Naive thymus-derived CD4-positive, alpha-beta T cell (primary cell): ENCODE data around the gene TRIM63. TPM values are rescaled to one million over a fixed set of nuclear protein-coding genes. Genes with fewer than 3 reads are reported as not detected.

Source experiments
- ATAC-seq: fragments of 150-1000 bp; cut with Tn5 transposase; 2 replicates; pipeline ENCODE4 v1.10.0; 2021; ENCODE audit warnings: mild to moderate bottlenecking, moderate library complexity
- CTCF ChIA-PET: fragments of 350-600 bp; sonication (Branson Sonifier 250); formaldehyde crosslinking; loops from one replicate; lab custom pipeline; 2021; ENCODE audit warnings: antibody characterized with exemption; lab: Charles Lee
- POLR2A ChIA-PET: fragments of 350-600 bp; sonication (Branson Sonifier 250); formaldehyde crosslinking; loops from one replicate; lab custom pipeline; 2021; ENCODE audit warnings: antibody characterized with exemption, inconsistent platforms; lab: Charles Lee
- DNase-seq, 9 donors: peaks; one replicate each; pipeline versions ENCODE4 v3.0.0 to v3.0.0-alpha.2; 2020 to 2022; ENCODE audit warnings: mixed read lengths in 1 of 9
- H3K27ac ChIP-seq: one replicate; pipeline ENCODE4 v1.7.0; 2013; ENCODE audit warnings: mild to moderate bottlenecking, low read depth, low read length, moderate library complexity
- H3K27me3 ChIP-seq, 2 donors: one replicate each; pipeline ENCODE4 v1.7.0; 2013; ENCODE audit warnings: low read length in 2 of 2, mild to moderate bottlenecking in 2 of 2, moderate library complexity in 2 of 2; ENCODE audit not compliant: control insufficient read depth in 2 of 2, insufficient read depth in 2 of 2
- H3K36me3 ChIP-seq, 3 experiments: 1 replicate in 2 of 3; 2 replicates in 1 of 3; pipeline ENCODE4 v1.7.0; 2013; ENCODE audit warnings: low read length in 3 of 3, mild to moderate bottlenecking in 3 of 3, moderate library complexity in 1 of 3; ENCODE audit not compliant: insufficient read depth in 3 of 3, control insufficient read depth in 2 of 3
- H3K4me1 ChIP-seq, 2 donors: one replicate each; pipeline ENCODE4 v1.7.0; 2013; ENCODE audit warnings: low read length in 2 of 2, mild to moderate bottlenecking in 2 of 2, moderate library complexity in 1 of 2; ENCODE audit not compliant: control insufficient read depth in 2 of 2, insufficient read depth in 2 of 2
- H3K4me3 ChIP-seq: 2 replicates; pipeline ENCODE4 v1.7.0; 2013; ENCODE audit warnings: mild to moderate bottlenecking, low read length
- H3K9me3 ChIP-seq, 3 experiments: 1 replicate in 2 of 3; 2 replicates in 1 of 3; pipeline ENCODE4 v1.7.0; 2013; ENCODE audit warnings: low read length in 3 of 3; ENCODE audit not compliant: control insufficient read depth in 2 of 3
- H3K27ac Mint-ChIP-seq, 9 donors: one replicate each; pipeline ENCODE4 v1.8.0; 2020 to 2022; ENCODE audit warnings: mixed read lengths in 9 of 9, mild to moderate bottlenecking in 8 of 9, moderate library complexity in 5 of 9, inconsistent platforms in 2 of 9
- H3K27me3 Mint-ChIP-seq, 5 donors: one replicate each; pipeline ENCODE4 v1.8.0; 2021 to 2022; ENCODE audit warnings: mixed read lengths in 5 of 5, mild to moderate bottlenecking in 1 of 5
- H3K36me3 Mint-ChIP-seq, 5 donors: one replicate each; pipeline ENCODE4 v1.8.0; 2020 to 2022; ENCODE audit warnings: mixed read lengths in 5 of 5, mild to moderate bottlenecking in 3 of 5, inconsistent platforms in 1 of 5
- H3K4me1 Mint-ChIP-seq, 7 donors: one replicate each; pipeline ENCODE4 v1.8.0; 2020 to 2022; ENCODE audit warnings: mixed read lengths in 7 of 7, mild to moderate bottlenecking in 3 of 7, inconsistent platforms in 1 of 7
- H3K4me3 Mint-ChIP-seq, 10 donors: one replicate each; pipeline ENCODE4 v1.8.0; 2020 to 2022; ENCODE audit warnings: mild to moderate bottlenecking in 10 of 10, mixed read lengths in 10 of 10, moderate library complexity in 6 of 10, inconsistent platforms in 2 of 10
- H3K9me3 Mint-ChIP-seq, 11 donors: one replicate each; pipeline ENCODE4 v1.8.0; 2020 to 2022; ENCODE audit warnings: mixed read lengths in 11 of 11, mild to moderate bottlenecking in 4 of 11, inconsistent platforms in 1 of 11, moderate library complexity in 1 of 11
- intact Hi-C, 2 donors: fragments of 100-400 bp; cut with micrococcal nuclease; formaldehyde crosslinking; loops; one replicate each; pipeline ENCODE4 v1.15.1; 2023
- polyA plus RNA-seq, 2 donors: library from polyadenylated mRNA; unstranded; fragments of 300-500 nt; fragmentation: Illumina TruSeq; gene quantifications; one replicate each; pipeline ENCODE4 v1.2.3, GENCODE V29; 2021
- total RNA-seq, 6 experiments: library from RNA in 5 of 6; stranded (reverse) in 5 of 6; gene quantifications; 1 replicate in 5 of 6; 2 replicates in 1 of 6; pipeline ENCODE4 v1.2.3 and lab custom pipeline; 2021 to 2026

Gene TRIM63
- total and polyA plus RNA-seq, 7 experiments from 2014 or later = not detected

- ATAC-seq (no peak), DNase-seq (no peak)
- H3K9me3 ChIP-seq = no peaks in the 10 kb centered on the region
- H3K36me3 ChIP-seq = no peaks in the 10 kb centered on the region
- peaks cover 6 to 11% (median 8%) of the 10 kb centered on the region in 7 donors for H3K4me1 Mint-ChIP-seq
- intact Hi-C loops = no loop called here
- POLR2A ChIA-PET = interaction anchor here (0.6 to 11.0 kb wide), 3 partner anchors 102 to 1340 kb away, joined by 3 to 226 read pairs (median 4); partner anchors contain the start of gene STMN1
- H3K4me3 Mint-ChIP-seq = no peak overlapping the region
- peaks cover 0 to 11% (median 0%) of the 10 kb centered on the region in 5 donors for H3K27me3 Mint-ChIP-seq
- H3K4me3 ChIP-seq = no peak overlapping the region
- peaks cover 0 to 4% (median 0%) of the 10 kb centered on the region in 11 donors for H3K9me3 Mint-ChIP-seq
- peaks cover 0 to 4% of the 10 kb centered on the region in 2 donors for H3K4me1 ChIP-seq
- no peak overlapping the region for H3K27ac Mint-ChIP-seq
- no peak overlapping the region for H3K27ac ChIP-seq
- H3K27me3 ChIP-seq = no peaks in the 10 kb centered on the region
- CTCF ChIA-PET = interaction anchor here (0.5 to 13.0 kb wide), 2 partner anchors 43 to 105 kb away, joined by 3 to 361 read pairs; partner anchors contain the start of gene STMN1
- no peaks in the 10 kb centered on the region for H3K36me3 Mint-ChIP-seq
Measured at GRCh38 chr1:26003262-26003661, 64.2 kb downstream of the TRIM63 start.

Other genes with a start within 250 kb of the TRIM63 start
- 10 to 100 TPM; 39.6 to 60.2 (median 42.3) TPM for gene MTFR1L, start 247.7 kb downstream of the TRIM63 start, total RNA-seq
- 10 to 100 TPM; 42.4 to 51.2 TPM for gene MTFR1L, start 247.7 kb downstream of the TRIM63 start, polyA plus RNA-seq
- gene AUNIP, start 208.2 kb downstream of the TRIM63 start, total RNA-seq = 1 to 10 TPM in 1 of 5 experiments, under 1 TPM in 1, not detected in 3; 0.83 to 4.3 TPM
- not detected for gene AUNIP, start 208.2 kb downstream of the TRIM63 start, polyA plus RNA-seq
- gene PAQR7, start 191.9 kb downstream of the TRIM63 start, total RNA-seq = 1 to 10 TPM; 3.4 to 6.0 (median 4.0) TPM
- gene PAQR7, start 191.9 kb downstream of the TRIM63 start, polyA plus RNA-seq = under 1 TPM; 0.21 to 0.51 TPM
- 100 to 1,000 TPM in 1 of 5 experiments, 10 to 100 TPM in 4; 29.3 to 347 (median 75.3) TPM for gene STMN1, start 161.2 kb downstream of the TRIM63 start, total RNA-seq
- gene STMN1, start 161.2 kb downstream of the TRIM63 start, polyA plus RNA-seq = 100 to 1,000 TPM; 247 to 289 TPM
- 10 to 100 TPM; 11.4 to 36.0 (median 12.7) TPM for gene PAFAH2, start 69.6 kb downstream of the TRIM63 start, total RNA-seq
- 10 to 100 TPM; 19.5 to 23.7 TPM for gene PAFAH2, start 69.6 kb downstream of the TRIM63 start, polyA plus RNA-seq
- gene EXTL1, start 45.9 kb downstream of the TRIM63 start, total RNA-seq = under 1 TPM in 2 of 5 experiments, not detected in 3; 0.14 to 0.32 TPM
- gene EXTL1, start 45.9 kb downstream of the TRIM63 start, polyA plus RNA-seq = not detected
- not detected for gene SLC30A2, start 21.5 kb downstream of the TRIM63 start, total RNA-seq
- gene SLC30A2, start 21.5 kb downstream of the TRIM63 start, polyA plus RNA-seq = not detected
- gene PDIK1L, start 44.2 kb upstream of the TRIM63 start, total RNA-seq = 10 to 100 TPM in 4 of 5 experiments, 1 to 10 TPM in 1; 9.1 to 29.6 (median 20.3) TPM
- 1 to 10 TPM; 4.7 to 7.4 TPM for gene PDIK1L, start 44.2 kb upstream of the TRIM63 start, polyA plus RNA-seq
- not detected for gene FAM110D, start 91.4 kb upstream of the TRIM63 start, total RNA-seq
- gene FAM110D, start 91.4 kb upstream of the TRIM63 start, polyA plus RNA-seq = not detected
- not detected for gene C1orf232, start 101.3 kb upstream of the TRIM63 start, total RNA-seq
- not detected for gene C1orf232, start 101.3 kb upstream of the TRIM63 start, polyA plus RNA-seq
- 10 to 100 TPM in 2 of 5 experiments, 1 to 10 TPM in 3; 7.8 to 36.3 (median 9.6) TPM for gene ZNF593, start 102.3 kb upstream of the TRIM63 start, total RNA-seq
- 10 to 100 TPM; 22.2 to 25.3 TPM for gene ZNF593, start 102.3 kb upstream of the TRIM63 start, polyA plus RNA-seq
- gene ZNF593OS, start 104.2 kb upstream of the TRIM63 start, total RNA-seq = not detected
- gene ZNF593OS, start 104.2 kb upstream of the TRIM63 start, polyA plus RNA-seq = under 1 TPM in 1 of 2 donors, not detected in 1; 0.97 TPM
- 1 to 10 TPM; 2.4 to 7.5 (median 4.6) TPM for gene CNKSR1, start 109.9 kb upstream of the TRIM63 start, total RNA-seq
- 1 to 10 TPM in 1 of 2 donors, under 1 TPM in 1; 0.63 to 1.4 TPM for gene CNKSR1, start 109.9 kb upstream of the TRIM63 start, polyA plus RNA-seq
- not detected for gene CATSPER4, start 123.0 kb upstream of the TRIM63 start, total RNA-seq
- gene CATSPER4, start 123.0 kb upstream of the TRIM63 start, polyA plus RNA-seq = not detected
- 10 to 100 TPM; 12.1 to 34.8 (median 20.7) TPM for gene CEP85, start 166.6 kb upstream of the TRIM63 start, total RNA-seq
- gene CEP85, start 166.6 kb upstream of the TRIM63 start, polyA plus RNA-seq = 10 to 100 TPM in 1 of 2 donors, 1 to 10 TPM in 1; 5.4 to 12.1 TPM
- gene SH3BGRL3, start 212.5 kb upstream of the TRIM63 start, total RNA-seq = 100 to 1,000 TPM; 156 to 636 (median 224) TPM
- gene SH3BGRL3, start 212.5 kb upstream of the TRIM63 start, polyA plus RNA-seq = 100 to 1,000 TPM; 569 to 630 TPM
- gene UBXN11, start 239.0 kb upstream of the TRIM63 start, total RNA-seq = 100 to 1,000 TPM in 3 of 5 experiments, 10 to 100 TPM in 2; 35.7 to 131 (median 124) TPM
- gene UBXN11, start 239.0 kb upstream of the TRIM63 start, polyA plus RNA-seq = 10 to 100 TPM; 10.5 to 13.6 TPM